Thymus (tissue), 11 donors: ENCODE measurements around the gene SSBP3. TPM values are rescaled to one million over a fixed set of nuclear protein-coding genes. Genes with fewer than 3 reads are reported as not detected.
A peak's percentile ranks its signal among the peaks of the same experiment; 100 is the strongest.
"Not testable (repeated sequence)": the region's sequence is repeated elsewhere in the genome, so short reads cannot be mapped to it uniquely, and the experiment has no call there.

Experiments used
- DNase-seq, 9 donors: peaks; one replicate each; pipeline ENCODE4 v3.0.0-alpha.2; 2013; ENCODE audit warnings: low spot score in 9 of 9, low read depth in 6 of 9, missing footprints in 1 of 9
- H3K27ac ChIP-seq, 2 donors: one replicate each; pipeline ENCODE4 v1.5.1; 2013; ENCODE audit warnings: control low read depth in 1 of 2, low read depth in 1 of 2, low read length in 1 of 2, mild to moderate bottlenecking in 1 of 2, moderate library complexity in 1 of 2
- H3K27me3 ChIP-seq, 2 donors: one replicate each; pipeline ENCODE4 v1.5.1; 2013; ENCODE audit warnings: low read length in 1 of 2; ENCODE audit not compliant: control insufficient read depth in 2 of 2, insufficient read depth in 1 of 2
- H3K36me3 ChIP-seq, 2 donors: one replicate each; pipeline ENCODE4 v1.5.1; 2013; ENCODE audit warnings: low read length in 1 of 2, mild to moderate bottlenecking in 1 of 2, moderate library complexity in 1 of 2; ENCODE audit not compliant: control insufficient read depth in 2 of 2, insufficient read depth in 2 of 2
- H3K4me1 ChIP-seq, 2 donors: one replicate each; pipeline ENCODE4 v1.5.1; 2013; ENCODE audit warnings: low read length in 2 of 2; ENCODE audit not compliant: control insufficient read depth in 2 of 2, insufficient read depth in 2 of 2
- H3K4me3 ChIP-seq, 2 donors: one replicate each; pipeline ENCODE4 v1.5.1; 2013; ENCODE audit warnings: low read length in 2 of 2, control low read depth in 1 of 2, mild to moderate bottlenecking in 1 of 2
- H3K9me3 ChIP-seq, 2 donors: one replicate each; pipeline ENCODE4 v1.5.1; 2013; ENCODE audit warnings: low read length in 1 of 2, mild to moderate bottlenecking in 1 of 2; ENCODE audit not compliant: control insufficient read depth in 2 of 2, insufficient read depth in 1 of 2
- WGBS: extraction: QIAGEN DNeasy Blood & Tissue Kit; methylation state at CpG from one replicate; pipeline ENCODE4 v1.1.7; 2013; 5-methylcytosine and 5-hydroxymethylcytosine counted together
- polyA plus RNA-seq: library from polyadenylated mRNA; stranded (reverse); fragments of 200-250 nt; gene quantifications from one replicate; pipeline ENCODE4 v1.2.3, GENCODE V29; 2013
- total RNA-seq: library from RNA; stranded (reverse); fragments of 120-200 nt; gene quantifications from one replicate; pipeline ENCODE4 v1.2.4, GENCODE V29; 2013
- donor health status: healthy.

Gene SSBP3
- total and polyA plus RNA-seq, 2 donors, result 36.8 to 55.7 TPM

DNA sequence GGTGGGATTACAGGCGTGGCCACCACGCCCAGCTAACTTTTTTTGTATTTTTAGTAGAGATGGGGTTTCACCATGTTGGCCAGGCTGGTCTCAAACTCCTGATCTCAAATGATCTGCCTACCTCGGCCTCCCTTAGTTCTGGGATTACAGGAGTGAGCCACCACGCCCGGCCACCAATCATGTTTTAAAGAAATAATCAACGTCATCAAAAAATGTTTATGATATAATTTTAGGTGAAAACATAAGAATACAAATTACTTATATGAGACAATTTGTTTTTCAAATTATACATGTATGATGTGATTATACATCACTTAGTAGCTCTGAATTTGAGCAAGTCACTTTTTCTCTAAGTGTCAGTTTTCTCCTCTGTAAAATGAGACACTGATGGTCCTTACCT is 31.6 kb upstream of the SSBP3 start:
- no peaks in the 10 kb centered on the region for H3K9me3 ChIP-seq
- DNase-seq, result no peak
- 89% methylated on average over 6 of the region's 6 CpGs for WGBS
- no peaks in the 10 kb centered on the region for H3K27me3 ChIP-seq
- no peak overlapping the region for H3K27ac ChIP-seq
- no peaks in the 10 kb centered on the region for H3K36me3 ChIP-seq
- no peak overlapping the region for H3K4me3 ChIP-seq
- no peaks in the 10 kb centered on the region for H3K4me1 ChIP-seq

DNA sequence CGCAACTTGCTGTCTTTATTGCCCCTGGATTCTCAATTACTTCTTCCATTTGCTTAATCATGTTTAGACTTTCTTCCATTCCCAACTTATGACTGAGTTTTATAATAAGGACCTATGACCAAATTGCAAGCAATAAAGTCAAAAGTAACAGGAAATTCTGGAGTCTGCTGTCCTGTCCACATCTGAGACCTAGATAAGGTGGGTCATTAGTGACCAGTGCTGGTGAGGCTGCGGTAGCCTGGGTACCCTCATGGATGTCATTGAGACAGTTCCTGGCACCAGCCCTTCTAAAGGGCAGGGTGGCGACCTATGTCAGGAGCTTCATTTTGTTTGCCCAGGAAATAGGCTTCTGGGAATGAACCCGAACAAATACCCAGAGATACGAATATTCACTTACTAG is 30.6 kb upstream of the SSBP3 start:
- no peaks in the 10 kb centered on the region for H3K36me3 ChIP-seq
- no peak overlapping the region for H3K27ac ChIP-seq
- DNase-seq, result no peak
- no peaks in the 10 kb centered on the region for H3K9me3 ChIP-seq
- no peak overlapping the region for H3K4me3 ChIP-seq
- H3K4me1 ChIP-seq, result no peaks in the 10 kb centered on the region
- WGBS, result 86% methylated on average over 5 of the region's 5 CpGs
- H3K27me3 ChIP-seq, result no peaks in the 10 kb centered on the region

DNA sequence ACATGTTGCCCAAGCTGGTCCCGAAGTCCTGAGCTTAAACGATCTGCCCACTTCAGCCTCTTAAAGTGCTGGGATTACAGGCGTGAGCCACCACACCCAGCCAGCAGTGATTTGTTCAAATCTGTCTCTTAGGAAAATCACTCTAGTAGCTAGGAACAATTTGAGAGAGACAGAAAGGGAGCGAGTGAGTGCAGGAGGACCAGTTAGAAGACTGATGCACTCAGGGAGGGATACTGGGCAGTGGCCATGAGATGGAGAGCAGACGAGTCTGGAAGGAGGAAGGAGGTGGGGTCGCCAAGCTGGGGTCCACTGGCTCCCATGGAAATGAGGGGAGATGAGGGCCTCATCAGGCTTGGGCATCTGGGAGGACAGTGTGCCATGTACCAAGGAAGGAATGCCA is 23.6 kb upstream of the SSBP3 start:
- H3K27ac ChIP-seq, result no peak overlapping the region
- H3K36me3 ChIP-seq, result no peaks in the 10 kb centered on the region
- no peaks in the 10 kb centered on the region for H3K9me3 ChIP-seq
- 97% methylated on average over 6 of the region's 6 CpGs for WGBS
- H3K27me3 ChIP-seq, result no peaks in the 10 kb centered on the region
- no peak for DNase-seq
- no peak overlapping the region for H3K4me3 ChIP-seq
- H3K4me1 ChIP-seq, result no peaks in the 10 kb centered on the region

DNA sequence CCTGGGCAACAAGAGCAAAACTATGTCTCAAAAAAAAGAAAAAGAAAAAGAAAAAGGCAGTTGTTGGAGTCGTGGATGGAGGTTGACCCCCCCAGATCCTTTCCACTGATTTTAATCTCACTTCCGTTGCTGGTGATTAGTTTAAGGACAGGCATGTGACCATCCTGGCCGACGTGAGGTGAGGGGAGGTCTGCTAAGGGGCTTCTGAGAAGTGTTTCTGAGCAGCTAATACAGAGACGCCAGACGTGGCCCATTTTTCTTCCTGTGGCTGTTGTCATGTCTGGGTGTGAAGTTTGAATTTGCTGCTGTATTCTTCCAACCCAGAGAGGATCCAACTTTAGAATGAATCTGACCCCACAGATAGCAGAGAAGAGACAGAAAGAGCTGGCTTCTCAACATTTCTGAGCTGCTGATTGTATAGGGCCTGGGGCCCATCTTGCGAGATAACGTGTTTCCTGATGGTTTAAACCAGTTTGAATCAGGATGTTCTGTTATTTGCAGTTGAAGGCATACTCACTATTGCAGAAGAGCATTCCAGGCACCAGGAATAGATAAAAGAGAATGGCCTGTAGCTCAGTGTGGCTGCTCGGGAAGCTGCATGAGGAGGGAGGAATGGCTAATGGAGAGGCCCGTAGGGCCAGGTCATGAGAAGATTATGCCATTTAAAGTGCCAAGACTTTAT is 22.8 kb upstream of the SSBP3 start:
- no peaks in the 10 kb centered on the region for H3K4me1 ChIP-seq
- 89% methylated on average over 10 of the region's 10 CpGs for WGBS
- H3K9me3 ChIP-seq, result no peaks in the 10 kb centered on the region
- no peak overlapping the region for H3K4me3 ChIP-seq
- no peak overlapping the region for H3K27ac ChIP-seq
- no peak for DNase-seq
- no peaks in the 10 kb centered on the region for H3K36me3 ChIP-seq
- H3K27me3 ChIP-seq, result no peaks in the 10 kb centered on the region

DNA sequence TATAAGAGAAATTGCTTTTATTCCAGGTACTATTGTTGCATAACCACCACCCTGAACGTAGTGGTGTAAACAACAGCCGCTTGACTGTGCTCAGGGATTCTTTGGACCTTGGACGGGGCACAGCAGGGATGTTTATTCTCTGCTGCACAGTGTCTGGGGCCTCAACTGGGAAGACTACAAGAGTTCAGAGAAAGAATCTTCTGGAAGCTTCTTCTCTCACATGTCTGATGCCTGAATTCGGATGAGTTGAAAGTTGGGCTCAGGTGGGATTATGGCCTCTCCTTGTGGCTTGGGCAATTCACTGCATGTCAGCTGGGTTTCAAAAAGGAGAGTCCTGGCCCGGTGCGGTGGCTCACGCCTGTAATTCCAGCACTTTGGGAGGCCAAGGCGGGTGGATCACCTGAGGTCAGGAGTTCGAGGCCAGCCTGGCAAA is 19.0 kb upstream of the SSBP3 start:
- no peak overlapping the region for H3K4me3 ChIP-seq
- WGBS, result 97% methylated on average over 9 of the region's 9 CpGs
- no peaks in the 10 kb centered on the region for H3K36me3 ChIP-seq
- H3K27ac ChIP-seq, result no peak overlapping the region
- H3K9me3 ChIP-seq, result no peaks in the 10 kb centered on the region
- no peak for DNase-seq
- no peaks in the 10 kb centered on the region for H3K27me3 ChIP-seq
- no peaks in the 10 kb centered on the region for H3K4me1 ChIP-seq

DNA sequence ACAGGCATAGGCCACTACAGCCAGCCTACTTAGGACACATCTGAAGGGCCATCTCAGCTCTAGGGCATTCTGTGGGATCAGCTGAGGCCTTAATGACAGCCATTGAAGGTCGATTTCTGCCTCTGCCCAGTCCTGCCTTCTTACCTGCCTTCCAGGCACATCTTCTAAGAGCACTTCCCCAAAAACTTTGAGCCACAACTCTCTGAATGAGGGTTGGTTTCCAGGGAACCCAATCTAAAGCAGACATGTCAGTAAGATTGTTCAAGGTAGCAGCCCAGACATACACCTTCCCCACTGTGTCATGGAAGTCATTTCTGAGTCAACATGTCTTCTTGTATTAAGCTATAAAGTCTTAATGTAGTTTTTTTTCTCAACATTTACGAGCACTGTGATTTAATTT is 18.2 kb upstream of the SSBP3 start:
- no peaks in the 10 kb centered on the region for H3K4me1 ChIP-seq
- H3K4me3 ChIP-seq, result no peak overlapping the region
- DNase-seq, result no peak
- H3K36me3 ChIP-seq, result no peaks in the 10 kb centered on the region
- WGBS, result 87% methylated on average over 2 of the region's 2 CpGs
- no peak overlapping the region for H3K27ac ChIP-seq
- H3K27me3 ChIP-seq, result no peaks in the 10 kb centered on the region
- H3K9me3 ChIP-seq, result no peaks in the 10 kb centered on the region

DNA sequence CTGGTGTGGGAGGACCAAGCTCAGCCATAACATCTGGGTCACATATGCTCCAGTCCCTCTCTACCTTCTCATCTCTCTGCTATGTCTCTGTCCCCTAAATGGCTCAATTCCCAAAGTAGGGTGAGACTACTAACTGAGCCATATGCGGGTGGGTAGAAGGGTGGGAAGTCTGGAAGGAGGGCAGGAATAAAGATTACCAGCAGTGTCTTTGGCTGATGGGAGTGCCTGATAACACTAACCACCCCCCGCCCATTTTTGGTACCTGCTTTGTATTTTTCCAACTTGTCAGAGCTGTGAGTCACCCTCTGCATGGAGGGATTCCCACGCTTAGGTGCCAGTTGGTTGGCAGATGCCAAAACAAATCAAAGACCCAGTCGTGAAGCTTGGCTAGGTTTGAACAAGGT is 14.9 kb upstream of the SSBP3 start:
- WGBS, result 84% methylated on average over 4 of the region's 4 CpGs
- Histone ChIP-seq H3K4me3 (no peak overlapping the region), H3K27me3 (no peaks in the 10 kb centered on the region), H3K9me3 (no peaks in the 10 kb centered on the region), H3K4me1 (peaks cover 9 to 13% of the 10 kb centered on the region in 2 donors), H3K36me3 (no peaks in the 10 kb centered on the region), H3K27ac (no peak overlapping the region)
- DNase-seq, result no peak

GRCh38 chr1:54418598-54418997 is 12.4 kb upstream of the SSBP3 start:
- not testable (repeated sequence) for H3K27ac ChIP-seq, H3K36me3 ChIP-seq, H3K27me3 ChIP-seq, H3K4me3 ChIP-seq, DNase-seq, H3K9me3 ChIP-seq
- H3K4me1 ChIP-seq, result peaks cover 14 to 36% of the 10 kb centered on the region in 2 donors
- 98% methylated on average over 6 of the region's 6 CpGs for WGBS

DNA sequence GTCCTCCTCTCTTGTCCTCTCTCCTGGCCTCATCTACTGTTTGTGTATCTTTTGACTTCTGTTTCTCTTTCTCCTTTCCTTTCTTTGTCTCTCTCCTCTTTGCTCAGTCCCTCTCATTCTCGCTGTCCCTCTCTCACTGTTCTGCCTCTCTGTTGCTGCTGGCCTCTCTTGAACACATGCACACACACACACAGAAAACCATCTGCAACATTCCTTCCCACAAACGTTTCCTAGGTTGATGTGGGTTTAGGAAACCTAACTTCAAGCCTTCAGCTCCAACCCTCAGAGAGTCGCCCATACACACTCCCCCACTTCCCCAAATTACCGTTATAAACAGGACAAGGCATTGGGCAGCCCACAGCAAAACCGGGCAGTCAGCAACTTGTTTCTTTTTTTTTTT is 10.9 kb upstream of the SSBP3 start:
- WGBS, result 5% methylated on average over 5 of the region's 5 CpGs
- no peaks in the 10 kb centered on the region for H3K9me3 ChIP-seq
- peak in 1 of 9 donors; percentile 34 for DNase-seq
- no peaks in the 10 kb centered on the region for H3K27me3 ChIP-seq
- H3K4me3 ChIP-seq, result no peak overlapping the region
- no peaks in the 10 kb centered on the region for H3K36me3 ChIP-seq
- peaks cover 19 to 44% of the 10 kb centered on the region in 2 donors for H3K4me1 ChIP-seq
- peak overlapping the region; percentile 42 to 58 for H3K27ac ChIP-seq
